Middle frontal gyrus (tissue), 1 donor: ENCODE data around the gene TNFRSF25.

ENCODE experiments used
- DNase-seq: peaks from one replicate; pipeline ENCODE4 v3.0.0-alpha.2; 2015; ENCODE audit warnings: low spot score; ENCODE audit errors: extremely low spot score

The TNFRSF25 gene

GRCh38 chr1:6418668-6419396, 47.1 kb downstream of the TNFRSF25 start:
- DNase-seq, result no peak

GRCh38 chr1:6417961-6418667, 47.9 kb downstream of the TNFRSF25 start:
- DNase-seq, result no peak

- no peak for DNase-seq
These were observed 49.1 kb downstream of the TNFRSF25 start for GRCh38 chr1:6416906-6417305.

- no peak for DNase-seq
These were observed 49.7 kb downstream of the TNFRSF25 start for GRCh38 chr1:6416295-6416656.

- DNase-seq, result no peak
These were observed 50.9 kb downstream of the TNFRSF25 start for GRCh38 chr1:6414881-6415626.

GRCh38 chr1:6414443-6414844, 51.5 kb downstream of the TNFRSF25 start:
- DNase-seq, result no peak

GRCh38 chr1:6412896-6413295, 53.1 kb downstream of the TNFRSF25 start:
- no peak for DNase-seq
